OCI-LY1 (cell line): ENCODE results near the gene RPP25L.

Experiments used
- EZH2 ChIP-seq: fragments of 200-600 bp; sonication (generic), shearing (Covaris generic); IDR thresholded peaks from 2 replicates; pipeline ENCODE4 v1.8.0; 2017; ENCODE audit warnings: borderline replicate concordance, mixed run types, mild to moderate bottlenecking, antibody characterized with exemption, low read length, moderate library complexity, mixed read lengths
- TF ChIP-seq, protein P1 (sequence below): fragments of 200-600 bp; sonication (generic), shearing (Covaris generic); IDR thresholded peaks from 2 replicates; pipeline ENCODE4 v1.5.1; 2017; ENCODE audit warnings: mild to moderate bottlenecking, antibody characterized with exemption, low read length, moderate library complexity, mixed read lengths

- TF ChIP-seq, protein P1, sequence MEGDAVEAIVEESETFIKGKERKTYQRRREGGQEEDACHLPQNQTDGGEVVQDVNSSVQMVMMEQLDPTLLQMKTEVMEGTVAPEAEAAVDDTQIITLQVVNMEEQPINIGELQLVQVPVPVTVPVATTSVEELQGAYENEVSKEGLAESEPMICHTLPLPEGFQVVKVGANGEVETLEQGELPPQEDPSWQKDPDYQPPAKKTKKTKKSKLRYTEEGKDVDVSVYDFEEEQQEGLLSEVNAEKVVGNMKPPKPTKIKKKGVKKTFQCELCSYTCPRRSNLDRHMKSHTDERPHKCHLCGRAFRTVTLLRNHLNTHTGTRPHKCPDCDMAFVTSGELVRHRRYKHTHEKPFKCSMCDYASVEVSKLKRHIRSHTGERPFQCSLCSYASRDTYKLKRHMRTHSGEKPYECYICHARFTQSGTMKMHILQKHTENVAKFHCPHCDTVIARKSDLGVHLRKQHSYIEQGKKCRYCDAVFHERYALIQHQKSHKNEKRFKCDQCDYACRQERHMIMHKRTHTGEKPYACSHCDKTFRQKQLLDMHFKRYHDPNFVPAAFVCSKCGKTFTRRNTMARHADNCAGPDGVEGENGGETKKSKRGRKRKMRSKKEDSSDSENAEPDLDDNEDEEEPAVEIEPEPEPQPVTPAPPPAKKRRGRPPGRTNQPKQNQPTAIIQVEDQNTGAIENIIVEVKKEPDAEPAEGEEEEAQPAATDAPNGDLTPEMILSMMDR, result no peak
- no peak for TF ChIP-seq EZH2
Measured at GRCh38 chr9:34628656-34629490, 17.0 kb upstream of the RPP25L start, which contains the start of gene ARID3C.
